DND-41 (cell line): ENCODE data around the gene KLHL36.

Source experiments
- ATAC-seq: fragments of 200-7000 bp; cut with Tn5 transposase; 3 replicates; pipeline ENCODE4 v1.9.1; 2021; ENCODE audit warnings: low read depth; ENCODE audit not compliant: insufficient read depth
- DNase-seq: peaks from one replicate; pipeline ENCODE4 v3.0.0-alpha.2; 2020
- H2AFZ ChIP-seq: 2 replicates; pipeline ENCODE4 v1.6.0; 2012; ENCODE audit warnings: low read depth, low read length
- H3K27ac ChIP-seq: 2 replicates; pipeline ENCODE4 v1.5.1; 2012; ENCODE audit warnings: low read length, inconsistent platforms
- H3K27me3 ChIP-seq: fragments of 200-600 bp; sonication (generic); 2 replicates; pipeline ENCODE4 v1.6.0; 2012; ENCODE audit warnings: low read length, mild to moderate bottlenecking, inconsistent platforms; ENCODE audit not compliant: insufficient read depth, poor library complexity
- H3K36me3 ChIP-seq: 2 replicates; pipeline ENCODE4 v1.5.1; 2012; ENCODE audit warnings: low read length, inconsistent platforms; ENCODE audit not compliant: insufficient read depth
- H3K4me1 ChIP-seq: 2 replicates; pipeline ENCODE4 v1.5.1; 2012; ENCODE audit warnings: mild to moderate bottlenecking, low read length; ENCODE audit not compliant: insufficient read depth
- H3K4me2 ChIP-seq: 2 replicates; pipeline ENCODE4 v1.6.0; 2012; ENCODE audit warnings: mild to moderate bottlenecking, moderate library complexity, low read length, inconsistent platforms; ENCODE audit not compliant: insufficient read depth
- H3K4me3 ChIP-seq, 2 experiments: fragments of 200-600 bp in 1 of 2; shearing (Covaris generic) in 1 of 2; 2 replicates each; pipeline ENCODE4 v1.5.1; 2012 to 2016; ENCODE audit warnings: inconsistent platforms in 2 of 2, low read length in 2 of 2, mild to moderate bottlenecking in 2 of 2, low read depth in 1 of 2, moderate library complexity in 1 of 2
- H3K79me2 ChIP-seq: 2 replicates; pipeline ENCODE4 v1.6.0; 2012; ENCODE audit warnings: low read length, inconsistent platforms; ENCODE audit not compliant: insufficient read depth
- H3K9ac ChIP-seq: 2 replicates; pipeline ENCODE4 v1.6.0; 2012; ENCODE audit warnings: low read depth, mild to moderate bottlenecking, inconsistent platforms, low read length, moderate library complexity
- H3K9me3 ChIP-seq: 2 replicates; pipeline ENCODE4 v1.5.1; 2012; ENCODE audit warnings: low read length, moderate library complexity, mild to moderate bottlenecking, inconsistent platforms; ENCODE audit not compliant: insufficient read depth, severe bottlenecking
- H4K20me1 ChIP-seq: 2 replicates; pipeline ENCODE4 v1.6.0; 2012; ENCODE audit warnings: low read length; ENCODE audit not compliant: insufficient read depth
- EZH2 ChIP-seq: IDR thresholded peaks from 3 replicates; pipeline ENCODE4 v1.6.1; 2012; ENCODE audit warnings: borderline replicate concordance, low read depth, mild to moderate bottlenecking, moderate library complexity, low read length, inconsistent platforms; ENCODE audit not compliant: severe bottlenecking
- TF ChIP-seq, protein P1 (sequence below): IDR thresholded peaks from 2 replicates; pipeline ENCODE4 v1.5.1; 2012; ENCODE audit warnings: borderline replicate concordance, low read length, moderate library complexity, mild to moderate bottlenecking; ENCODE audit not compliant: poor library complexity, severe bottlenecking; ENCODE audit errors: extremely low read depth

The KLHL36 gene

GRCh38 chr16:84643674-84644073 is 4.6 kb upstream of the KLHL36 start:
- Histone ChIP-seq H3K4me1 (peaks cover 19% of the 10 kb centered on the region), H3K27me3 (peaks cover 10% of the 10 kb centered on the region), H4K20me1 (no peaks in the 10 kb centered on the region), H3K9me3 (no peaks in the 10 kb centered on the region), H3K4me2 (no peak overlapping the region), H3K27ac (no peak overlapping the region), H3K36me3 (no peaks in the 10 kb centered on the region), H3K9ac (no peak overlapping the region), H3K4me3 (no peak overlapping the region), H2AFZ (no peak overlapping the region), H3K79me2 (no peaks in the 10 kb centered on the region)
- no peak for DNase-seq
- ATAC-seq: no peak
- no peak for TF ChIP-seq EZH2

- peaks cover 14% of the 10 kb centered on the region for H3K36me3 ChIP-seq
- H3K4me2 ChIP-seq: peak overlapping the region; percentile 90
- peak; percentile 20 for DNase-seq
- peaks cover 10% of the 10 kb centered on the region for H3K27me3 ChIP-seq
- TF ChIP-seq, protein P1, sequence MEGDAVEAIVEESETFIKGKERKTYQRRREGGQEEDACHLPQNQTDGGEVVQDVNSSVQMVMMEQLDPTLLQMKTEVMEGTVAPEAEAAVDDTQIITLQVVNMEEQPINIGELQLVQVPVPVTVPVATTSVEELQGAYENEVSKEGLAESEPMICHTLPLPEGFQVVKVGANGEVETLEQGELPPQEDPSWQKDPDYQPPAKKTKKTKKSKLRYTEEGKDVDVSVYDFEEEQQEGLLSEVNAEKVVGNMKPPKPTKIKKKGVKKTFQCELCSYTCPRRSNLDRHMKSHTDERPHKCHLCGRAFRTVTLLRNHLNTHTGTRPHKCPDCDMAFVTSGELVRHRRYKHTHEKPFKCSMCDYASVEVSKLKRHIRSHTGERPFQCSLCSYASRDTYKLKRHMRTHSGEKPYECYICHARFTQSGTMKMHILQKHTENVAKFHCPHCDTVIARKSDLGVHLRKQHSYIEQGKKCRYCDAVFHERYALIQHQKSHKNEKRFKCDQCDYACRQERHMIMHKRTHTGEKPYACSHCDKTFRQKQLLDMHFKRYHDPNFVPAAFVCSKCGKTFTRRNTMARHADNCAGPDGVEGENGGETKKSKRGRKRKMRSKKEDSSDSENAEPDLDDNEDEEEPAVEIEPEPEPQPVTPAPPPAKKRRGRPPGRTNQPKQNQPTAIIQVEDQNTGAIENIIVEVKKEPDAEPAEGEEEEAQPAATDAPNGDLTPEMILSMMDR: no peak
- TF ChIP-seq EZH2: no peak
- peak overlapping the region; percentile 57 for H3K9ac ChIP-seq
- H3K9me3 ChIP-seq: no peaks in the 10 kb centered on the region
- H3K27ac ChIP-seq: no peak overlapping the region
- H4K20me1 ChIP-seq: no peaks in the 10 kb centered on the region
- peaks cover 22% of the 10 kb centered on the region for H3K4me1 ChIP-seq
- no peak for ATAC-seq
- H2AFZ ChIP-seq: peak overlapping the region; percentile 57
- peak overlapping the region; percentile 43 to 63; a peak in 3 of 4 replicates for H3K4me3 ChIP-seq
- peaks cover 3% of the 10 kb centered on the region; the same call in 1 of the 2 replicates for H3K79me2 ChIP-seq
Measured at GRCh38 chr16:84648595-84649510, 542 bp downstream of the KLHL36 start.

DNA sequence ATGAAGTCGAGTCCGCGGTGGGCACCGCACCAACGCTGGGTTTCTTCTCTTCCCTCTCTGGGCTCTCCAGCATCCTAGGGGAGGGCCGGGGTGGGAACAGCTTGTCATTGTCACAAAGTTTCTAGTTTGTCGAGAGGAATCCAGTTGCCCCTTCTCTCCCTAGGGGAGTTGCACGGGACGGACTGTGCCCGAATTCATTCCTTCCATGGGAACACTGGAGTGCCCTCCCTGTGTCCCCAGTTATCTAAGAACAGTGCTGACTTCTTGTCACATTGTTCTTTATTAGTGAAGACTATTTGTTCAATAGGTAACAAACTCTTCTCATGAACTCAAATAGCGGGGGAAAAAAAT is 1.2 kb downstream of the KLHL36 start:
- Histone ChIP-seq H3K4me3 (peak overlapping the region in 1 of 2 experiments; percentile 63; a peak in 2 of 4 replicates), H2AFZ (no peak overlapping the region), H3K9ac (peak overlapping the region; percentile 57; the same call in 1 of the 2 replicates), H4K20me1 (no peaks in the 10 kb centered on the region), H3K27me3 (peaks cover 10% of the 10 kb centered on the region), H3K9me3 (no peaks in the 10 kb centered on the region), H3K27ac (no peak overlapping the region), H3K79me2 (peaks cover 4% of the 10 kb centered on the region; the same call in 1 of the 2 replicates), H3K4me1 (peaks cover 22% of the 10 kb centered on the region), H3K4me2 (peak overlapping the region; percentile 90), H3K36me3 (peaks cover 20% of the 10 kb centered on the region)
- DNase-seq: no peak
- no peak for TF ChIP-seq EZH2
- TF ChIP-seq, protein P1: no peak
- ATAC-seq: no peak
